T-helper 2 cell (primary cell): ENCODE measurements around the gene CLHC1.
"Not testable (repeated sequence)": the region's sequence is repeated elsewhere in the genome, so short reads cannot be mapped to it uniquely, and the experiment has no call there.

Experiments used
- DNase-seq, 5 experiments: peaks; one replicate each; pipeline versions ENCODE4 v3.0.0 to v3.0.0-alpha.2; 2012 to 2022

Gene CLHC1

DNA sequence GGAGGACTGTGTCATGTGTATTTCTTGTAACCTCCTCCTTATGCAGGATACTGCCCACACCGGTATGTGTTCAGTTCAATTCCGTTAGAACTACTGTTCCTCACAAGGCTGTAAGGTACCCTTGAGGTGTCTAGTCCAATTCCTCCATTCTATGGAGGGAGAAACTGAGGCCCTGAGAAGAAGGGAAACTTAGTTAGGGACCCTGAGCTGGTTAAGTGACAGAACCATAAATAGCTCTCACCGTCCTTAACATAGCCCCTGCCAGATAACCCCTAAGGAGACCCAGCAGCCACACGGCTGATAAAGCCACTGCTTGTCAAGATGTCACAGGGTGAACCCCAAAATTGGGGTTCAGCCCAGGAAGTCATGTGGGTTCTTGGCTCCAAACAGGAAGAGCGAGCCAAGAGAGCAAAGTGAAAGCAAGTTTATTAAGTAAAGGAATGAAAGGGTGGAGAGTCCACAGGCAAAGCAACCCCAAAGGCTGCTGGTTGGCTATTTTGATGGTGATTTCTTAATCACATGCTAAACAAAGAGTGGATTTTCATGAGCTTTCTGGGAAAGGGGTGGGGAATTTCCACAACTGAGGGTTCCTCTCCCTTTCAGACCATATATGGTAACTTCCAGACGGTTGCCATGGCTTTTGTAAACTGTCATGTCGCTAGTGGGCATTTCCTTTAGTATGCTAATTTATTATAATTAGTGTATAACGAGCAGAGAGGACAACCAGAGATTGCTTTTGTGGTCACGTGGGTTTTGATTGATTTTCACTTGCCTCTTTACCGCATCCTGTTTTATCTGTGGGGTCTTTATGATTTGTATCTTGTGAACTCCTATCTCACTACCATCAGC is 98.4 kb downstream of the CLHC1 start:
- peak in 4 of 5 experiments; percentile 1 to 89 (median 52) for DNase-seq

DNA sequence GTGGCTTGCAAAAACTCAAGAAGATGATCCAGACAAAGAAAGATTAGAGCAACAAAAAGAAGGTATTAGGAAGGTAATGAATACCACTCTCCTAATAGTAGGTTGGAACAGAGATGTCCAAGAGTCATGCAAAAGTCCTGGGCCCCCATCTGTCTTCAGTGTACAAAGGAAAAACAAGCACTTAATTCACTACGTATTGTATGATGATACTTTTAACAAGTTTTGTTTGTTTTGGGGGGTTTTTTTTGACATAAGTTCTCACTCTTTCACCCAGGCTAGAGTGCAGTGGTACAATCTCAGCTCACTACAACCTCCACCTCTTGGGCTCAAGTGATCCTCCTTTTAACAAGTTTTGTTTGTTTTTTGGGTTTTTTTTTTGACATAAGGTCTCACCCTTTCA is 101.2 kb downstream of the CLHC1 start:
- no peak for DNase-seq

DNA sequence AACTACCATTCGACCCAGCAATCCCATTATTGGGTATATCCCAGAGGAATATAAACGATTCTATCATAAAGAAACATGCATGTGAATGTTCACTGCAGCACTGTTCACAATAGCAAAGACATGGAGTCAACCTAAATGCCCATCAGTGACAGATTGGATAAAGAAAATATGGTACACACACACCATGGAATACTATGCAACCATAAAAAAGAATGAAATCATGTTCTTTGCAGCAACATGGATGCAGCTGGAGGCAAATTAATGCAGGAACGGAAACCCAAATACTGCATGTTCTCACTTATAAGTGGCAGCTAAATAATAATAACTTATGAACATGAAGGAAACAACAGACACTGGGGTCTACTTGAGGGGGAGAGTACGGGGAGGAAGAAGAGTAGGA is 105.5 kb downstream of the CLHC1 start:
- not testable (repeated sequence) for DNase-seq
